ENCODE measurements around the gene FYCO1.

DNA sequence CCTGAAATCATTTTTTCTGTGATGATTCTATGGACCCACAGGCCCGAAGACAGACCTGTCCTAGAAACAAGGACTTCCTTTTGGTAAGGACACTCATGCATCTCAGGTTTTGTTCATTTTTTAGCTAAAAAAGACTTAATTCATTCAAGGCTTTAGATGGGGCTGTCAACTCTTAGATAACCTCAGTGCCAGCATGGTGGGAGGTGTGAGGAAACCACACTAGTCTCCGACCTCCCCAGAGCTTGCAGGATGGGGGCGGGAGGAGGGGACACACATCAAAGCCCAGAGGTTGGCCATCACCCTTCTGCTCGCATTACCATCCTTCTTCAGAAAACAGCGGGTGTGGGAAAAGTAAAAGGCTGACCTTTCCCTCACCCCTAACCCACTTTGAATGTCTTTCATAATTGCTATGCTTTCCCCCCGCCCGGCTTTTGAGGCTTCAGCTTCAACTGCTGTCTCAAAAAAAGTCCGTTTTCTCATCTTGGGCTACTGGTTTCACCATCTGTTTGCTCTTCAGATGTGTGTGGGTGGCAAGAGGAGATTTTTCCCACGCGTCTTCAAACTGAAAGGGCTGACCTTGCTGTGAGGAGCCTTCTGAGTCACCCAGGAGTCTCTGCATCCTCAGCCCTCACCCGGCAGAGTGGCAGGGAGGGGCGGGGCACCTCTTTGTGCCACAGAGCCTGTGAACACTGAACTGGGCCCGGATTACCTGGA is 79.9 kb downstream of the FYCO1 start:
- TF ChIP-seq POLR2A (IDR thresholded peaks at IDR 0.05; ENCODE audit: low read length) (no peak), GATA1 (IDR thresholded peaks at IDR 0.05; ENCODE audit: low read depth, low read length) (no peak)

Measured in erythroblast (primary cell).